OCI-LY7 (cell line): ENCODE data around the gene PRTN3.

Source experiments
- CTCF ChIP-seq: fragments of 200-600 bp; sonication (generic); conservative IDR thresholded peaks from 2 replicates; pipeline ENCODE4 v1.5.1; 2014; ENCODE audit warnings: mild to moderate bottlenecking, antibody characterized with exemption, low read length, moderate library complexity, mixed read lengths
- EZH2phosphoT487 ChIP-seq: fragments of 200-600 bp; sonication (generic); IDR thresholded peaks from 2 replicates; pipeline ENCODE4 v1.6.1; 2018; ENCODE audit warnings: low read depth, borderline replicate concordance, mild to moderate bottlenecking, mixed run types, antibody characterized with exemption, low read length, moderate library complexity, mixed read lengths

- TF ChIP-seq CTCF: no peak
- TF ChIP-seq EZH2phosphoT487: no peak
These were observed 36.9 kb upstream of the PRTN3 start for GRCh38 chr19:803686-804418.
